Eye (tissue), 1 donor: ENCODE results near the gene SEL1L3.
"Not testable (repeated sequence)": the region's sequence is repeated elsewhere in the genome, so short reads cannot be mapped to it uniquely, and the experiment has no call there.

Experiments used
- DNase-seq: peaks from one replicate; pipeline ENCODE4 v3.0.0-alpha.2; 2015

Gene SEL1L3

DNA sequence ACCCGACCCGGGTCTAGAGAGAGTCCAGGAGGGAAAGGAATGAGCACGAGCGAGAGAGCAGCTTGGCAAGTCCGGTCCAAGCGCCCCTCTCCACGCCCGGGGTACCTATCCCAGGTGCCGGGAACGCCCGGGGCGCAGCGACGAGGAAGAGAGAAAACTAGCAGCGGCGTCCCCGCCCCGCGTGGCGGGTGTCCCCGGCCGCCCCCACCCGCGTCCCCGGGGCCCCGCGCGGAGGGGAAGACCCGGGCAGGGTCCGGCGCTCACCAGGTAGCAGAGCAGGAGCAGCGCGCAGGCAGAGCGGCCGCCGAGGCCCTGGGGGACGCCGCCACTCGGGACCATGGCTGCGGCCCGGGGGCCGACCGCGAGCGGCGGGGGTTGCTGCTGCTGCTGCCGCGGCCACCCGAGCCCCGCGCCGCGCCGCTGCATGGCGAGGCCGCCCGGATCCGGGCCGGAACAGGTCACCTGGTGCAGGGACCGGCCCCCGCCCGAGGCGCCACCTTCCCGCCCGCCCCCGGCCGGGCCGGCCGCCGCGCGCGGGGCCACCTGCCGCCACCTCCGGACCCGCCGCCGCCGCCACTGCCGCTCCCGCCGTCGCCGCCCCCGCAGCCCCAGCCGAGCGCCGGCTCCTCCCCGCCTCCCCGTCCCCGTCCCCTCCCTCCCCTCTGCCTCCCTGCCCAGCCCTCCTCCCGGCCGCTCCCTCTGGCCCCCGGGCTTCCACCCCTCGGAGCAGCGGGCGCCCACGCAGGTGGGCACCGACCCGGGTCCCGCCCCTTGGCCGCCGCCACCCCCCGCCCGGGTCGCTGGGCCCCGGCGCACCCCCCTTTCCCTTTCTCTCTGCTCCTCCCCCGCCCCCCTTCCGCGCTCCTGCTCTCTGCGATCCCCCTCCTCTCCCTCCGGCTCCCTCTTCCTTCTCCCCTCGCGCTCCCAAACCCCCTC, at the start of gene SEL1L3:
TSS of gene SEL1L3 (minus strand) at position 578 of the 936 bp plus-strand sequence. CDS start at position 426, 152 bp downstream.
- DNase-seq, result no peak

DNA sequence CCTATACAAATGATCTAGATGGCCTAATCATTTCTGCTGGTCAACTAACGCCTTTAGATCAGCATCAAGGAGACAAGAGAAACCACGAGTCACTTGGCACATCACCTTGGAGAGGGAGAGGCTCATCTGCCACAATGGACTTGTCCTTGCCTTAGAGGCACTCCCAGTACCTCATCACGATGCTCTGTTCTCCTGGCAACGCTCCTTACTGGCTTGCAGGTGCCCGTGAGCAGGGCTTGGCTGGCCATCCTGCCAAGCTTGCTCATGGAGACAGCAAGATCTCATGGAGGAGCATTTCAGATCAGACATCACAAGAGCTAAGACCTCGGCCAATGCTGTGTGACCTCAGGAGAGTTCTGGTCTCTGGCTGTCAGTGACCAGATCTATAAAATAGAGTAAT, 48.6 kb upstream of the SEL1L3 start:
- DNase-seq, result no peak

DNA sequence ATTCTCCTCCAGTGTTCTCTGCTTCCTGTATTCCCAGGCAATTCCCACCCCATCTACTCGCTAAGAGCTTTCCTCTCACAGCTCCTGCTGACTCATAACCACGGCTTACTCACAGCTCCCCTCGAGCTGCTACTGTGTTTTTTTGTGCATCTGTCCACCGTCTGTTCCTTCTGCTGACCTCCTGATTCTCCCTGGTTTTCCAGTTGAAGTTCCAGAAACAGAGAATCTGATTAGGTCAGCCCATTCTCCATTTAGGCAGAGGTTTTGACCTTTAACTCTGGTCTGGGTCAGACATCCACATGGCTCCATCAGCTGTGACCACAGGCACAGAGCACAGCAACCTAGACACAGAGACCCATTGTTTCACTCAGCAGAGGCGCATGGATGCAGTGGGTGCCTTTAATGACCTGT, 45.7 kb upstream of the SEL1L3 start:
- no peak for DNase-seq

DNA sequence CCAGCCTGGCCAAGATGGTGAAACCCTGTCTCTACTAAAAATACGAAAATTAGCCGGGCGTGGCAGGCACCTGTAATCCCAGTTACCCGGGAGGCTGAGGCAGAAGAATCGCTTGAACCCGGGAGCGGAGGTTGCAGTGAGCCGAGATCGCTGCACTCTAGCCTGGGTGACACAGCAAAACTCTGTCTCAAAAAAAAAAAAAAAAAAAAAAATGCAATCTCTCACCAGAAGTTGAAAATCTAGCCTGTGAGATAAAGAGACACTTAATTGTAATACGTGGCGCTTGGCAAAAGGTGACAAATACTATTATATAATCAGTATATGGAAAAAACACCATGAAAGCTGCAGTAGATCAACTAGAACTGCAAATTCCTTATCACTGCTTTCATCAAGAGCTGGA, 43.3 kb upstream of the SEL1L3 start:
- DNase-seq, result not testable (repeated sequence)

DNA sequence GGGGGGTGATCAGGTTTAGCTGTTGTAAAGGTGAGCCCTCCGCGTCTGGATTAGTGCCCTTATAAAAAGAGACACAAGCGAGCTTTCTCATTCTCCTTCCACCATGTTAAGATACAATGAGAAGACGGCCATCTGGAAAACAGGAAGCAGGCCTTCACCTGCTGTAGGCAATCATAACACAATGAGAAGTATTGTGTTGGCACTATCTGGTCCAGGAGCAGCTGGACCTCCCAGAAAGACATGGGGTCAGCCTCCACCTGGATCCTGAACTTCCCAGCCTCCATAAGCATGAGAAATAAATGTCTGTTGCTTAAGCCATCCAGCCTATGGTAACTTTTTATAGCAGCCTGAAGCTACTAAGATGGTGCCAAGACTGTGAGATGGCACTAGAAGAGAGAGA, 42.6 kb upstream of the SEL1L3 start:
- DNase-seq, result no peak

DNA sequence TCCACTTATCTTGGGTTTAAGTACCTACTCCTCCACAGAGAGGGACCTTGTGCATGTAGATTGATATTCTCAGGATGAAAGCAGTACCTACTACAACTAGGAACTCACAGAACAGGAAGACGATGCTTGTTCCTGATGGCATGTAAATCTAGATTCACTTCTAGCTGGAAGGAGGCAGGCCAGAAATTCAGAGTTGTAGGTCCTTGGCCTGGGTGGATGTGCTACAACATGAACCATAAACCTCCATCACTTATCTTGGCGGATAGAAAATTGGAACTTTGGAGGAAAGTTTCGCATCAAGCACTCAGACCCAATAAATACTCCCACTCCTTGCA, 41.9 kb upstream of the SEL1L3 start:
- no peak for DNase-seq

DNA sequence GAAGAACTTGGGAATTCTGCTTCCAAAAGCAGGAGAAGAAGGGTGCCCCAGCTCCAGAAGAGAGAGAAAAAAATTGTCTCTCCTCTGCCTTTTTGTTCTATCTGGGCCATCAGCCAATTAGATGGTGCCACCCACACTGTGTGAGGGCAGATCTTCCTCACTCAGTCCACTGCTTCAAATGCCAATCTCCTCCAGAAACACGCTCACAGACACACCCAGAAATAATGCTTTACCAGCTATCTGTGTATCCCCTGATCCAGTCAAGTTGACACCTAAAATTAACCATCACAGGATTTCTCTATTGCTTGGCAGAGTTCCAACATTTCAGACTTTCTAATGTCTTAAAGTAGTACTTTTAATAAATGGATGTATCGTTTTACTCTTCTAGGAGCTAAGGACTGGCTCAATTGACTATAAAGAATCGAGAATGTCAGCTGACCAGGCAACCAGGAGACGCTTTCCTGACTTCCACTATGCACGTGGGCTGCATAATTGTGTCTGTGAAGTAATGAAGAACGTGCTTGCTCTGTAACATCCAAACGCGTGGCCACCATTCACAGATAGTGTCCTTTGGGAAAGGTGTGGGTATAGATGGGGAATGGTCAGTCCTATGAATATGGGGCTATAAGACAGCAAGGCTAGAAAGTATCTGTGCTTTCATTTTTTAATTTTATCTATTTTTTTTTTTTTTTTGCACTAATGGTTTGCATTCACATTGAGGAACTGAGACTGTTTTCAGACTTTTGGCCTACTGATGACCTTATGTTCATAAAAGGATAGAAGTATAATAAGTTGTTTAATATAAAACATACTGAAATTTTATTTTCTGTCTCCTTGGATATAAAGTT, 41.3 kb upstream of the SEL1L3 start:
- DNase-seq, result no peak

DNA sequence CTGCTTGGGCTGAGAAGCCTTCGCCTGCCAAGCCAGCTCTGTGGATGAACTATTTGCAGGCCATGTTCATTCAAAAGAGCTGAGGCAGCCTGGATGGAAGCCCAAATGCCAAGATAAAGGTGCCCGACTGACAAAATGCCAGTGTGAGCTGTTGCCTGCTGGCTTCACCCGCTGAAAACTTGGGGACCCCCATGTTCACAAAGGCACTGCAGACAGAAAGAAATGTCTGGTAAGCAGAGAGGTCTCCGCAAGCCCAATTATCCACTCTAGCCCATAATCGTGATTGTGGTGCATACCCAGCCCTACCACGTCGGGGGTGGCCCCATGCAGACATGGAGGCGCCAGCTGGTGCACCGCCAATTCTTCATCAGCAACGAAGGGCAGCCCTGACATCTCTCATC, 38.2 kb upstream of the SEL1L3 start:
- no peak for DNase-seq

DNA sequence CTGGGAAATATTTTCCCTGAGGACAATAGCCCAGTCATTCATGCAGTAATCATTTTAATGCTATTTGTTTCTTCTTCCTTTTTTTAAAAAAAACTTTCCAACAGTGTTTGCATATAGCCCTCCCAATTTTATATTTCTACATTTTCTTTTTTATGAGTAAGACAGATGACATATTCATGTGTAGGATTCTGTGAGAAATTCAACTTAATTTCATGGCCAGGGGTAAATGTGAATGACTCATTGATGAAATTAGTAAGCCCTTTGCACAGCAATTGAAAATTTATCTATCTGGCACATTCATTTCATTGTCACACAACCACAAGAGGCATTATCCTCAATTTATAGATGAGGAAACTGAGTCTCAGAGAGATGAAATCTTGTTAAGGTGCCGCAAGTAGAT, 37.5 kb upstream of the SEL1L3 start:
- DNase-seq, result no peak

DNA sequence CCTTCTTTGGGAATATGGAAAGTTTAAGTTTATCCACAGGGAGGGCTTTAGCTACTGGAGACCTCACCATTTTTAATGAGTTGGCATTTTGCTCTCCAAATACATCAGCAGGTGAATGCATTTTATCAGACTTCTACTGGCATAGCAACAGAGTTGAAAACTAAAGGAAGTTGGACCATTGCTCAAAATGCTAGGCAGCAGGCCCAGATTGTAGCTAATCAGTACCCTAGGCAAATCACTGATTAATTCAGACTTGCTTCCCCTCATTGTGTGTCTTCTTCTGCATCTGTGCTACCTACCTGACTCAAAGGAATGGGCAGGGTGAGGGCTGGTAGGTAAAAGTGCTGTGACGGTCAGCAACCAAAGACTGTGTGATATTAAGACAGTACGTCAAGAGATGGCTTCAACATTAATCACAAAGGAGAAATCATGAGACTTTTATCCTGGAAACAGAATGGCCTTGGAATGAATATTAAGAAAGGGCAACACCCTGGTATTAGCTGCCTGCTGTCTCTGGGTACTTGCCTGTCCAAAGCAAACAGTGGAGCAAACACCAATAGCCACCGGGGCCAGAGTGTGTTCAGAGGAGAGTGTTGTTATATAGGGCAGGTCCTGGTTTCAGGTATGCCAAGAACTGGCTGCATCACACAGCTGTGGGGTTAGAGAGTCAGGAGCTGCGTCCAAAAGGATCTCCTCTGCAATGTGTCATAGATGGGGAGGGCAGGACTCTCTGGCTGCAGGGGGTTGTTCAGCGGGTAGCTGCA, 34.2 kb upstream of the SEL1L3 start:
- no peak for DNase-seq

DNA sequence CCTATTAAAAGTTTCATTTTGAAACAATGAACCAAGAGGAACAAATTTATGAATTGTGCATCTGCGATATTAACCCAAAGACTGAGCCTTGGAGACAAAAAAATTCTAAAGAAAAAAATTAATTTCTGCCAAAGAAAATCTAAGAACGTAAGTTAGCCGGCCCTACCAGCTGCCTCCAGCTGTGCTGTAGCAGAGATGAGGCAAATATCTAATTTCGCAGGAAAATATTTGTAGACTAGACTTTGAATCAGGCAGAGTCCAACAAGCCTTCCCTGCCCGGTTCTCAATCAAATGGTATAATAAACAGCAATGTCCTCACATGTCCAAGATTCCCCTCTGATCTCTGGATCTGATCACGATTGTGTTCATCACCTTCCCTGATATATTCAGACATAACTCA, 30.0 kb upstream of the SEL1L3 start:
- DNase-seq, result no peak

DNA sequence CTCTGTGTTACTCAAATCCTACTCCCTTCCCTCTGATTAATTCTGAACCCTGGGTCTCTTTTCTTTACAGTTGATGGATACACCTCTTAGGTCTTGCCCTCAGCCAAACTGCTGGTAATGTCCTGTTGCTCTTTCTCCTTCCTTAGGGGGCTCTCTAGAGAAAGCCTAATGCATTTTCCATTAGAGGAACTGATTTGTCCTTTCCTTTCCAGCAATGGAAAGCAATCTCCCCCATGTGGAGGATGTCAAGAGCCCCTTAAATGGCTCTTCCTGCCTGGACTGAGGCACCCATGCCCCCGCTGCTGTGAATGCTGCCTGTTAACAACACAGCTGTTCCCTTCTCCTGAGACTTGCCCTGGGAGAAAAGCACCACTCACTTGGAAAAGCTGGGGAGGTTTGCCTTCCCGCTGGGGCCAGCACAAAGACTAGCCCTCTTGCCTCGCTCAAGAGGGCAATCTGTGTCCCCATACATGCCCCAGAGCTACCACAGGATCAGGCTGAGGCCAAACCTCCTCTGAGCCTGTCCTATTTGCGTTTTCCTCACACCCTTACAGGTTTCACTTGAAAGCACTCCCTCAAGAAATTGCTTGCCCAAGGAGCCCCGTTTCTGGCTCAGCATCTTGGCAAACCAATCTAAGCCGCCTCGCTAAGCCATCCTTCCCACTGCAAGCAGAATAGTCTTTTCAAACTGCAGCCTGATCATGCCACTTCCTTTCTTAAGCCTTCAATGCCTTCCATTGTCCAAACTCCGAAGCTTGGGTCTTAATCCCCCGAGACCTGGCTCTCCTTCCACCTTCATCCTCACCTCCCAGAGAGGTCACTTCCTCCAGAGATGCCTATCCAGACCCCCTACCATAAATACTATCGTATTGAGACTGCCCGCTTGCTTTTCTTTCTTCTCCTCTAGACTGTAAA, 28.0 kb upstream of the SEL1L3 start:
- DNase-seq, result peak; percentile 78

DNA sequence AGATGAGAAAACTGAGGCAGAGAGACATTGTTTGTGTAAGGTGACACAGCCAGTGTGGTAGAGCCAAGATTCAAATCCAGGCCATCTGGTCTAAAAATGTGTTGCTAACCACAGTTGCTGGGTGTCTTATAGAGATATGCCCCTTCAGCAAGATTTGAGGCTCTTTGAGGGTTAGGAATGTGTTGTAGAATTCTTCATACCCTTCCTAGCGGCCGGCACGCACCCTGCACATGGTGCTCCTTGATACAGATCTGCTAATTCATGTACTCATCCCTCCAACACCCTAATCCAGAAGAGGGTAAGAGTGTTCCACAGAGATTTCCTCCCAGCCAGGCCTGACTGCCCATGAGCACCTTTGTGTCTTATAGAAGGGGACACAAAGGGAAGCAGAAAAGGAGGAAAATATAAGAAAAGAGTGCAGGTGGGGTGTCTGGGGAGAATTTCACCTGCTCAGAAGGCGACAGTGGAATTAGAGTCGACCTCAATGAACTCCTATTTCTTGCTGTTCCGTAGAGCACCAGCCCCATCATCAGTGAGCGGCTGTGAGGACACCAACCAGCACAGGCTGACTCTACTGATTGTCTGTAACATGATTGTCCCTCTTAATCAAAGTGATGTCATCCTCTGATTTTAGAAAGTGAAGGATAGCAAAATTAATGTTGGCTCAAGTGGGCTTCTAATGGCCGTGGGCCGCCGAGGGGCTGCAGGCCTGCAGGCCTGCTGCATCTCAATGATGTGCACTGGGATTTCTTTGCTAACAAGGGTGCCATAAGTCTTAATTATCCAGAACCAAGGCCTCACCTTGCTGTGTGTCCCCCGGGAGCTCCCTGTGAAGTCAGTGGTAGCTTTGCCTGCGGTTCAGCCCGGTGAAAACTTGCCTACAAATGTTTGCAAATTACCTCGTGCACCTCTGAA, 27.1 kb upstream of the SEL1L3 start:
- peak; percentile 40 for DNase-seq

DNA sequence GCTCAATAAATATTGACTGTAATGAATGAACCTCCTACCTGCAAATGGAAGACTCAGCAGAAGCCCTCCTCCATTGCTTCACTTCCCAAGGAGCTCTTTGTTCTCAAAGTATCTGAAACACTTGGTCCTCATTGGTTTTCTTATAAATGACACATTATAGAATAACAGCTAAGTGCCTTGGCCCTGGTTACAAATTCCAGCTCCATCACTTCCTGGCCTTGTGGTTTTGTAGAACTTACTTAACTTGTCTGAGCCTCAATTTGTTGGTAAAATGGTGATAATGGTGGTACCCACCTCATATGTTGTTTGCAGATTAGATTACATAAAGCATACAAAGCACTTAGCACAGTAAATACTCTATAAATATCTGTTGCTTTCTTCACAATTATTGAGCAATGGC, 26.0 kb upstream of the SEL1L3 start:
- DNase-seq, result no peak

DNA sequence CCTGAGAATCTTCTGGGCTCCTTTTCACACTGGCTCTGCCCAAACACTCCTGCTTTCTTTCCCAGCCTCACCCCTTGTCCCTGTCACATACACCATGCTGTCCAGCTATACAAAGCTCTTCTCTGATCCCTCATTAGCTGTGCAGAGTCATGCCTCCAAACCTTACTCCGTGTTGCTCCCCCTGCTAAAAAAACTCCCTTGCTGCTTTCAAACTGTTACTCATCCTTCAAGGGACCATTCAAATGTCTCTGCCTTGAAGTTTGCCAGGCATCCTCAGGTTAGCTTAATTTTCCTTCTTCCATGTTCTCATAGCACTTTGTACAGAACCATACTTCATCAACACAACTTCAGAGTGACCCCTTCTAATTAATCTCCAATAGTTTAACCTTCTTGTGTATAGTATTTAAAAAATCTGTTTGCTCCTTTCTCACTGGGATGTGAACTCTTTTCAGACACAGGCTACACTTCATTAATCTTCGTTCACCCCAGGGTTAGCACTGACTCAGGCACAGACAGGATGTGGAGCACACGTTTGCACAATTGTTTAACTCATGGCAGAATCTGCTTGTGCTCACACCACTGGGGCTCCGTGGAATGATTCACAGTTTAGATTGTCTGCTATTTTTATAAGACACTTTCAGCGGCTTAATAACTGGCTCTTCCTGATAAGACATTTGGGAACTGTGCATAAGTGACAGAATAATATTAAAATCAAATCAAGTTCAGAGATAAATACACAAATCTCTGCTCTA, 21.4 kb upstream of the SEL1L3 start:
- DNase-seq, result peak; percentile 13

DNA sequence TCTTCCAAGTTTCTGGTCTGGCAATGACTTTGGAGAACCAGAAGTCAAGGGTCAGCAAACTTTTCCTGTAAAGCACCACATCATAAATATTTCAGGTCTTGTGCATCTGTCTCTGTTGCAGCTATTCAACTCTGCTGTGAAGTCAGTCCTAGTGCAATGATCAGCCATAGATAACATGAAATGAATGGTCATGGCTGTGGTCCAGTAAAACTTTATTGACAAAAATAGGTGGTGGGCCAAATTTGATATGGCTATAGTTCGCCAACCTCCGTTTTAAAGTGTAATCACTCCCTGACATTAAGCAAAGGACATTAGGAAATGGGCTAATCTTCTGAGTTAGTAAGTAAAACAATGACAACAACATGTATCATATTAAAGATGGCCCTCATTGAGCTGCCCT, 20.8 kb upstream of the SEL1L3 start:
- DNase-seq, result no peak

DNA sequence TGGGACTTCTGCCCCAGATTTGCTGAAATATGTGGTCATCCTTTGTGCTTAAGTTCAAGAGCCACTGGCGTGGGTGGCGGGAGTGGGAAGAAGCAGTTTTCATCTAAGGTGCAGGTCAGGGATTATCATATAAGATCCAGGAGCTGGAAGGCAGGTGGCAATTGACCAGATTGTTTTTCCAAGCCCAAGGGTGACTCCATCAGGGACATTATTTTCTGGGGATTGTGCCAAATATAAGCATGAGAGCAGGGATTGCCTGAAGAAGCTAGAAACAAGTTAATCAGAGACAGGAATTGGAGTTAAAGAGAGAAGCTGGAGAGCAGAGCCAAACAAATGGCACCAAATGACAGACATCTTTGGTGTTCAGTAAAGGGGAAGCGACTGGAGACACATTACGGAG, 19.4 kb upstream of the SEL1L3 start:
- DNase-seq, result no peak

DNA sequence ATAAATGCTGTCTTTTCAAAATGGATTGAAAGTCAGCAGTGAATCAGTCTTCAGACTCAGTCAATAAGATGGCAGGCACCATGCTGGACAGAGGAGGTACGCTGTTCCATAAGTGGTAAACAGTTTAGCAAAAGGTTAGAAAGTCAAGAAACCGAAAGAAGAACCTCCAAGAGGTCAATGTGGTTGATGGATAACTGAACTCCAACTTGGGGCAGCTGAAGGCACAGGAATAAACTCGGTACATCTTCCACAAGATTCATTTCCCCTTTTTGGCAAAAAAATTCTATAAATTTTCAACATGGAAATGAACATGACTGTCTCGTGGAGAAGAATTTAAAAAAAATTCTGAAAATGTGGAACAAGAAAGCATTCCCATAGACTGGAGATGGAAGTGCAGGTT, 18.4 kb upstream of the SEL1L3 start:
- no peak for DNase-seq

DNA sequence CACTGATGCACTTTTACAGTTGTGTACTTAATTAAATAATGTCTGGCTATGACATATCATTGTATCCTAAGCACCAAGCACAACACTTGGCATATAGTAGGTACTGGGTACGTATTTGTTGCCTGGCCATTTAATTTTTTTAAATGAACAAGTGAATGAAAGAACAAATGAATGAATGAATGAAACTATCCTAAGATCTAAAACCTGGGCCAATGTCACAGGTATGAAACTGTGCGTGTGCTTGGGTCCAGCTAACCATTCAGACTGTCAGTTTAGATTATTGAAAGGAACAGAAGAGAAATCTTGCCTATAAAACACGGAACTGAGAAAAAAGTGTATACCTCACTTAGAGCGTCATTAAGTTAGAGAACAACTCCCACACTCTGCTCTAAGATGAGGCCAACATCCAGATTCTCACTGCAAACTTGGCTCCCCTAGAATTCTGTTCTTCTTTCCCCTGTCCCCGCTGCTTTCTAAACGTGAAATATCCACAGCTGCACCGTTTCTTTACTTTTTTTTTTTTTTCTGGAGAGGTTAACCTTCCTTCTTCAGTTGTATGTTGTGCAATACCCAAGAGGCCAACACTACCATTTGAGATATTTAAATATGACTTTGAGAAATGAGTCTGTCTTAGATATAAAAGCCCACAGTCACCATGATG, 17.3 kb upstream of the SEL1L3 start:
- DNase-seq, result no peak

DNA sequence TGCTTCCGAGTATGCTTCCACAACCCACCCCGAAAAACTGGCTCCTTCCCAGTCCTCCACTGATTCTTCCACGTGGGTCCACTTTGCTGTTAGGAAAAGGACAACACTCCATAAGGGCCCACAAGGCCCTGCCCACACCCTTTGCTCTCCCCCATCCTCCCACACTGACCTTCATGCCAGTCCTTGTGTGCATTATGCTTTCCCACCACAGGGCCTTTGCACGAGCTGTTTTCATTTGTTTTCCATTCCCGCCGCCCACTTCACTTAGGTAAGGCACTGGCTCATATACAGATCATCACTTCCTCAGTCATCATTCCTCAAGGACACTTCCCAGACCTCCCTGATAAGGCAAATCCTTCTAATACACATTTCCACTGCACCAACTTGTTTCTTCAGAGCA, 16.8 kb upstream of the SEL1L3 start:
- DNase-seq, result no peak
